ENCODE data around the gene MT1HL1.

MT1HL1 gene

DNA sequence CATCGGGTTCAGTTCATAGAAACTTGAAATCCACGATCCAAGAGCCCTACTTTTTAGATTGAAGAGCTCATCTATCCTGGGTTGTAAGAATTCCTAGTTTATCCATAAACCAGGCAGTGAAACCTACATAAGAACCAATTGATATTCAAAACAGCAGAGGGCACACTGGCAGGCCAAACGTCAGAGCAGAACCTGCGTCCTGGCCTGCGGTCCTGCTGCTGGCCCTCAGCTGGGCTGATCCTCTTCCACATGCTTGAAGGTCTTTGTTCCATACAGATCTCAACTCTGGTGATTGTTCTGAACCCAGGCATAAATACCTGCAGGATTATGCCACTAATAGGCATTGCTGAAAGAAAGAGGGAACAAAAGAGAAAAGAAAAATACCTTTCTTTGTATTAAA lies 47.0 kb downstream of the MT1HL1 start:
- Histone ChIP-seq H3K27me3 (ENCODE audit: control insufficient read depth in 5 of 5, insufficient read depth in 4 of 5, low read length in 5 of 5) (no peaks in the 10 kb centered on the region), H3K9ac (ENCODE audit: low read length in 5 of 5) (no peak overlapping the region), H3K9me3 (ENCODE audit: control insufficient read depth in 5 of 5, low read length in 5 of 5) (peaks cover 0 to 17% (median 6%) of the 10 kb centered on the region in 5 donors), H3K4me3 (ENCODE audit: low read depth in 1 of 5, low read length in 5 of 5) (no peak overlapping the region), H3K27ac (ENCODE audit: low read depth, low read length) (no peak overlapping the region), H3K4me1 (ENCODE audit: control insufficient read depth in 5 of 5, insufficient read depth in 5 of 5, low read length in 5 of 5) (no peaks in the 10 kb centered on the region), H3K36me3 (ENCODE audit: control insufficient read depth in 5 of 5, insufficient read depth in 5 of 5, low read length in 5 of 5) (no peaks in the 10 kb centered on the region)

Data from subcutaneous abdominal adipose tissue (tissue), 5 donors.